Activated naive CD8-positive, alpha-beta T cell treated with anti-CD3 and anti-CD28 coated beads, Interleukin-2, amount 10 ng/mL, durations not matched to agents 7 days and 5 days (primary cell): Measurements from ENCODE around the gene KBTBD2. TPM values are rescaled to one million over a fixed set of nuclear protein-coding genes. Genes with fewer than 3 reads are reported as not detected.
"Not testable (repeated sequence)": the region's sequence is repeated elsewhere in the genome, so short reads cannot be mapped to it uniquely, and the experiment has no call there.

Experiments
- ATAC-seq: fragments of 150-1000 bp; cut with Tn5 transposase; one replicate; pipeline ENCODE4 v1.10.0; 2021; ENCODE audit warnings: low read depth, moderate library complexity
- POLR2A ChIA-PET: fragments of 350-600 bp; sonication (Branson Sonifier 250); formaldehyde crosslinking; loops from one replicate; lab custom pipeline; 2021; ENCODE audit warnings: antibody characterized with exemption; lab: Charles Lee
- DNase-seq: peaks from one replicate; pipeline ENCODE4 v3.0.0; 2021
- H3K27ac Mint-ChIP-seq: one replicate; pipeline ENCODE4 v1.8.0; 2022; ENCODE audit warnings: mild to moderate bottlenecking, mixed read lengths
- H3K27me3 Mint-ChIP-seq: one replicate; pipeline ENCODE4 v1.8.0; 2022; ENCODE audit warnings: mild to moderate bottlenecking, moderate library complexity, mixed read lengths
- H3K36me3 Mint-ChIP-seq: one replicate; pipeline ENCODE4 v1.8.0; 2021; ENCODE audit warnings: mild to moderate bottlenecking, mixed read lengths
- H3K4me1 Mint-ChIP-seq: one replicate; pipeline ENCODE4 v1.8.0; 2021; ENCODE audit warnings: mixed read lengths
- H3K4me3 Mint-ChIP-seq: one replicate; pipeline ENCODE4 v1.8.0; 2022; ENCODE audit warnings: mild to moderate bottlenecking, moderate library complexity, mixed read lengths
- H3K9me3 Mint-ChIP-seq: one replicate; pipeline ENCODE4 v1.8.0; 2021; ENCODE audit warnings: mixed read lengths
- total RNA-seq, 2 experiments: library from RNA; stranded (reverse); gene quantifications; one replicate each; pipeline ENCODE4 v1.2.3, GENCODE V29; 2021

The KBTBD2 gene
- total RNA-seq, 2 experiments from 2014 or later = 41.3 to 45.4 TPM

- POLR2A ChIA-PET = no interaction called here
- no peak overlapping the region for H3K4me3 Mint-ChIP-seq
- DNase-seq (no peak), ATAC-seq (no peak)
- H3K36me3 Mint-ChIP-seq = peaks cover 9% of the 10 kb centered on the region
- H3K27me3 Mint-ChIP-seq = no peaks in the 10 kb centered on the region
- peaks cover 3% of the 10 kb centered on the region for H3K4me1 Mint-ChIP-seq
- H3K9me3 Mint-ChIP-seq = no peaks in the 10 kb centered on the region
- H3K27ac Mint-ChIP-seq = no peak overlapping the region
Measured at GRCh38 chr7:32914184-32914583, 22.6 kb upstream of the KBTBD2 start.

GRCh38 chr7:32910195-32910594 is 18.6 kb upstream of the KBTBD2 start:
- no peak for DNase-seq
- POLR2A ChIA-PET = interaction anchor here (0.9 kb wide), 1 partner anchor 146 kb away, joined by 3 read pairs; no protein-coding TSS in a partner anchor
- no peaks in the 10 kb centered on the region for H3K9me3 Mint-ChIP-seq
- peaks cover under 1% of the 10 kb centered on the region for H3K4me1 Mint-ChIP-seq
- ATAC-seq = no peak
- H3K4me3 Mint-ChIP-seq = no peak overlapping the region
- no peaks in the 10 kb centered on the region for H3K27me3 Mint-ChIP-seq
- H3K36me3 Mint-ChIP-seq = peaks cover 3% of the 10 kb centered on the region
- H3K27ac Mint-ChIP-seq = no peak overlapping the region

- no peaks in the 10 kb centered on the region for H3K9me3 Mint-ChIP-seq
- H3K36me3 Mint-ChIP-seq = peaks cover 2% of the 10 kb centered on the region
- H3K4me3 Mint-ChIP-seq = peak overlapping the region; percentile 85
- H3K27me3 Mint-ChIP-seq = no peaks in the 10 kb centered on the region
- peak overlapping the region; percentile 96 for H3K27ac Mint-ChIP-seq
- POLR2A ChIA-PET = interaction anchor here (1.0 to 5.2 kb wide), 11 partner anchors 13 to 204 kb away, joined by 3 to 168 read pairs (median 4); partner anchors contain the start of genes KBTBD2, NT5C3A and RP9
- DNase-seq (peak; percentile 67), ATAC-seq (peak; percentile 93)
- H3K4me1 Mint-ChIP-seq = peaks cover 9% of the 10 kb centered on the region
Measured at GRCh38 chr7:32905175-32905662, 13.7 kb upstream of the KBTBD2 start.

- POLR2A ChIA-PET = interaction anchor here (3.3 kb wide), 1 partner anchor 10 kb away, joined by 31 read pairs; the partner anchor contains the start of gene KBTBD2
- ATAC-seq = no peak
- peaks cover 9% of the 10 kb centered on the region for H3K4me1 Mint-ChIP-seq
- H3K4me3 Mint-ChIP-seq = no peak overlapping the region
- no peak overlapping the region for H3K27ac Mint-ChIP-seq
- DNase-seq = no peak
- H3K36me3 Mint-ChIP-seq = peaks cover 2% of the 10 kb centered on the region
- no peaks in the 10 kb centered on the region for H3K9me3 Mint-ChIP-seq
- H3K27me3 Mint-ChIP-seq = peaks cover 8% of the 10 kb centered on the region
Measured at GRCh38 chr7:32901629-32902028, 10.1 kb upstream of the KBTBD2 start.

- Mint-ChIP-seq H3K4me1 (peaks cover 9% of the 10 kb centered on the region), H3K36me3 (peaks cover 2% of the 10 kb centered on the region), H3K9me3 (no peaks in the 10 kb centered on the region), H3K4me3 (no peak overlapping the region), H3K27ac (no peak overlapping the region), H3K27me3 (peaks cover 13% of the 10 kb centered on the region)
- POLR2A ChIA-PET = interaction anchor here (3.3 kb wide), 1 partner anchor 8 kb away, joined by 31 read pairs; the partner anchor contains the start of gene KBTBD2
- DNase-seq (no peak), ATAC-seq (no peak)
Measured at GRCh38 chr7:32900433-32900995, 9.0 kb upstream of the KBTBD2 start.

- DNase-seq, POLR2A ChIA-PET, H3K27ac Mint-ChIP-seq, H3K36me3 Mint-ChIP-seq, H3K4me3 Mint-ChIP-seq, ATAC-seq, H3K9me3 Mint-ChIP-seq: not testable (repeated sequence)
- peaks cover 19% of the 10 kb centered on the region for H3K4me1 Mint-ChIP-seq
- H3K27me3 Mint-ChIP-seq = peaks cover 13% of the 10 kb centered on the region
Measured at GRCh38 chr7:32897376-32897775, 5.8 kb upstream of the KBTBD2 start.

- H3K4me1 Mint-ChIP-seq = peaks cover 19% of the 10 kb centered on the region
- no peak overlapping the region for H3K4me3 Mint-ChIP-seq
- no peak overlapping the region for H3K27ac Mint-ChIP-seq
- DNase-seq (no peak), ATAC-seq (no peak)
- H3K9me3 Mint-ChIP-seq = no peaks in the 10 kb centered on the region
- POLR2A ChIA-PET = no interaction called here
- peaks cover 13% of the 10 kb centered on the region for H3K27me3 Mint-ChIP-seq
- H3K36me3 Mint-ChIP-seq = peaks cover 6% of the 10 kb centered on the region
Measured at GRCh38 chr7:32896564-32897347, 5.2 kb upstream of the KBTBD2 start.

- Mint-ChIP-seq H3K9me3 (no peaks in the 10 kb centered on the region), H3K4me1 (peaks cover 25% of the 10 kb centered on the region), H3K36me3 (peaks cover 7% of the 10 kb centered on the region), H3K4me3 (no peak overlapping the region), H3K27ac (no peak overlapping the region), H3K27me3 (peaks cover 10% of the 10 kb centered on the region)
- DNase-seq (no peak), ATAC-seq (no peak)
- POLR2A ChIA-PET = interaction anchor here (3.9 to 6.3 kb wide), 3 partner anchors 8 to 168 kb away, joined by 31 to 168 read pairs (median 32); partner anchors contain the start of gene NT5C3A
Measured at GRCh38 chr7:32894171-32894570, 2.6 kb upstream of the KBTBD2 start.

- DNase-seq = no peak
- peaks cover 10% of the 10 kb centered on the region for H3K36me3 Mint-ChIP-seq
- no peaks in the 10 kb centered on the region for H3K9me3 Mint-ChIP-seq
- peak overlapping the region; percentile 85 for H3K4me3 Mint-ChIP-seq
- peaks cover 10% of the 10 kb centered on the region for H3K27me3 Mint-ChIP-seq
- POLR2A ChIA-PET = interaction anchor here (3.5 to 6.3 kb wide), 4 partner anchors 8 to 215 kb away, joined by 22 to 168 read pairs (median 32); partner anchors contain the start of genes NT5C3A and RP9
- H3K27ac Mint-ChIP-seq = peak overlapping the region; percentile 93
- no peak for ATAC-seq
- peaks cover 28% of the 10 kb centered on the region for H3K4me1 Mint-ChIP-seq
Measured at GRCh38 chr7:32893722-32894121, 2.2 kb upstream of the KBTBD2 start.

- Mint-ChIP-seq H3K4me3 (peak overlapping the region; percentile 85), H3K9me3 (no peaks in the 10 kb centered on the region), H3K27ac (peak overlapping the region; percentile 93), H3K4me1 (peaks cover 33% of the 10 kb centered on the region), H3K27me3 (peaks cover 8% of the 10 kb centered on the region), H3K36me3 (peaks cover 13% of the 10 kb centered on the region)
- DNase-seq (no peak), ATAC-seq (no peak)
- POLR2A ChIA-PET = interaction anchor here (3.5 to 6.3 kb wide), 6 partner anchors 9 to 216 kb away, joined by 22 to 168 read pairs (median 29); partner anchors contain the start of genes NT5C3A and RP9
Measured at GRCh38 chr7:32893207-32893524, 1.6 kb upstream of the KBTBD2 start.

GRCh38 chr7:32892521-32893206 is 1.1 kb upstream of the KBTBD2 start:
- Mint-ChIP-seq H3K36me3 (peaks cover 13% of the 10 kb centered on the region), H3K4me3 (peak overlapping the region; percentile 85), H3K9me3 (no peaks in the 10 kb centered on the region), H3K27me3 (peaks cover 8% of the 10 kb centered on the region), H3K27ac (peak overlapping the region; percentile 93), H3K4me1 (peaks cover 36% of the 10 kb centered on the region)
- POLR2A ChIA-PET = interaction anchor here (0.5 to 6.3 kb wide), 9 partner anchors 9 to 216 kb away, joined by 3 to 168 read pairs (median 23); partner anchors contain the start of genes NT5C3A and RP9
- DNase-seq = peak; percentile 65
- ATAC-seq = peak; percentile 2

- H3K4me1 Mint-ChIP-seq = peaks cover 41% of the 10 kb centered on the region
- peaks cover 14% of the 10 kb centered on the region for H3K36me3 Mint-ChIP-seq
- peak overlapping the region; percentile 93 for H3K27ac Mint-ChIP-seq
- peak overlapping the region; percentile 86 for H3K4me3 Mint-ChIP-seq
- POLR2A ChIA-PET = interaction anchor here (0.5 to 6.3 kb wide), 10 partner anchors 10 to 217 kb away, joined by 3 to 168 read pairs (median 22); partner anchors contain the start of genes NT5C3A and RP9
- no peaks in the 10 kb centered on the region for H3K9me3 Mint-ChIP-seq
- ATAC-seq (peak; percentile 65), DNase-seq (peak; percentile 95)
- peaks cover 8% of the 10 kb centered on the region for H3K27me3 Mint-ChIP-seq
Measured at GRCh38 chr7:32891800-32892520, 400 bp upstream of the KBTBD2 start.
